HG02642 (cell line): ENCODE data around the gene RARS1.

ENCODE experiments used
- ATAC-seq: cut with Tn5 transposase; IDR thresholded peaks from one replicate; pipeline ENCODE4 v1.9.1; 2021; ENCODE audit warnings: mild to moderate bottlenecking; ENCODE audit not compliant: unreplicated experiment, poor library complexity

Gene RARS1

DNA sequence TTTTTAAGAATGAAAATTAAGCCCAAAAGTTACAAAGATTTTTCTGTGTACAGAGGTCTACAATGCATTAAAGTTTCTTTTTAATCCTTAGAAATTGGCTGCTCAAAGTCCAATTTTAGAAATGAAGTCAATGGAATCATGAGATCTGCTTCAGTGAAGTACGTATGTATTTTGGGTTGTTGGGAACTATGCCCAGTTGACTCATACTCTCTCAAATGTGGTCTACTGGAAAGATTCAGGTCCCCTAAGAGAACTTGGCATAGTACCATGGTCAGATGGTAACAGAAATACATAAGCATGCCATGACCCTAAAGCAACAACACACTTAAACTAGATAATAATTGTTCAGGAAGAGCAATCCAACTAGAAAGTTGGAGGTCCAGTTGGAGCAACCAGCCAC lies 65.9 kb downstream of the RARS1 start:
- ATAC-seq: no peak

DNA sequence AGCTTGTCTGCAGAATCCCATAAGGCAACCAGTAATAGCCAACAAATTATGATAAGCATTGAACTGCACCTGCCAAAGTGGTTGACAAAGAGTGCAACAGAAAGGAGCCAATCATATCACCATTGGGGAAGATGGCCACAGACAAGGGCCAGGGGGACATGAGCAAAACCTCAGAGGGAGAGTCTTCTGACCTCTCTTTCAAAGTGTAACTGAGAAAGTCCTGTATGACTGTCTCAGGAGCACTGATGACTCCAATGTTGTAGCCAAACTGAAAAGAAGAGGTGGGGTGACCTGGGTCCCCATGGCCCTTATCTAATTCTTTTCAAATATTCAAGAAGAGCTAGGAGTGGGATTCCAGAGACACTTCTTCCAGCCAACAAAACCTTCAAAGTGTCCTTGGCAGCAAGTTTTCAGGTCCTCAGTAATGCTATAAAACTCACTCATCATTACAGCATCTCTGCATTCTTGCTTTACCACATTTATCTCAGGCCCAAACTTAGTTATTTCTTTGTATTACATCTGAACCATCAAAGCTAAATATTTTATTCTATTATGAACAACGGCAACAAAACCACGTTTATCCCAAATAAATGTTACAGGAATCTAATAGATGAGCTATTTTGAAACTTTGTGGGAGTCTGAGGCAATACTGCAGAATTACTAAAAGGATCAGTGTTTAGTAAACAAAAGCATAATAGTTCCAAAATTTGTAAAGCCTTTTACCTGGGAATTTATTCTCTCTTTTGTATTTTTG lies 67.3 kb downstream of the RARS1 start:
- ATAC-seq: no peak

DNA sequence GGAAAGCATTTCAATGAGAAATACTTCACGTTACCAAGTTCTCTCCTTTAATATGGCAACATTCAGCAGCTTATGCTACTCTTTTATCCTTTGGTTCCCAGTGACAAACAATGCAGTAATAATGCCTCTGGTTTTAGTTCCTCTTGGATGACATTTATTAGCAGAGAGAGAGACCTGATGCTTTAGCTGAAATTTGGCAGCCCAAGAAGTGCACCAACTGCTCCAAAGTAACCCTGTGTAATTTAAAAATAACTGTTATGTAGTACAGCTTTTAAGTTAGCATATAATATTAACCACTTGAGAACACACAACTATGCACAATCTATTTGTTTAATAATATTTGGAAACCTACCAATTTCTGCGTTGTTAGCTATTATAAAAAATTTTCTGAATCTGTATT lies 71.1 kb downstream of the RARS1 start:
- no peak for ATAC-seq

DNA sequence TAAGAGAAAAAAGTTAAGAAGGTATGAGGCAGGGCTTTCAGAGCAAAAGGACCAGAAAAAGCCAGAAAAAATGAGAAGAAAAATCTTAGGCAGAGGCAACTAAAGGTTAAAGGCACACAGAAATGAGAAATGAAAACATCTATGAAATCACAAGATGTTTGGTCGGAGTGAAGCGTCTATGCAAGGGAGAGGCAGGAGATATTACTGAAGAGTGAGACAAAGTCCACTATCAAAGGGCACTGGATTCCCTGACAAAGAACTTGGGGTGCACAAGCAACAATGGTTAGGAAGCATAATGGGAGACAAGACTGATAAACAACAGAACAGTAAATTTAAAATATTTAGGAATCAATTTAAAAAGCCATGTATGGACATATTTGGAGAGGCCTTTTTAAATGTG lies 76.0 kb downstream of the RARS1 start:
- no peak for ATAC-seq

DNA sequence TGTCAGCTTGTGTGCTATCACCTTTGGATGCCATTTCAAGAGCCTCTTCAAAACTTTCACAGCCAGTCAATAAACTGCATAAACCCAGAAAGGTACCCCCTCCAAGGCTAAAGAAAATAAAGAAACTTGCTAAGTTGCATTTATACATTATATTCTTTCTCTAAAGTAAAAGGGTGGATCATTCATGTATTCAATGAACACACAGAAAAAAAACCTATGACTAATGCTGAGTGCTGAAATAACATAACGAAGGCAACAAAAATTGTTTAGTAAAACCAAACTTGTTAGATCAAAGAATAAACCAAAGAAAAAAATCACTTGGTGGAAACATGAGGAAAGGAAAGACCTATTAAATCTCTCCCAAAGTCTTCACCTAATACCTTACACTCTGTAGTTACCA lies 77.7 kb downstream of the RARS1 start:
- ATAC-seq: no peak

DNA sequence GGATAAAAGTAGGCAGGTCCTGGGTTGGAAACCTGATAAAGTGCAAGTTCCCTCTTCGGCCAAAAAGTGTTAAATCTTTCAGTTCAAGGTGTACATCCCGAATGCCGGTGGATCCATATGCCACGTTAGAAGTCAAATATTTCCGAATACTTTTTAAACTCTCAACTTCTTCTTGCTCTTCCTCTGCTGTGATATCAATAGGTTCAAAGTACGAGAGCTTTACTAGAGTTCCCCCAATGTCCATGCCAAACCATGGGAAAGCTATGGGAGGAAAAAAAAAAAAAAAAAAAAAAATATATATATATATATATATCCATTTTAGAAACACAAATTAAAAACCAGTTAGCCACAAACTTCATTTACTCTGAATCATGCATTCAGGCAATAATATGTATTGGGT lies 82.5 kb downstream of the RARS1 start:
- ATAC-seq: no peak
